B cell (primary cell): Measurements from ENCODE around the gene GTPBP4.
"Not testable (repeated sequence)": the region's sequence is repeated elsewhere in the genome, so short reads cannot be mapped to it uniquely, and the experiment has no call there.

Source experiments
- CTCF ChIP-seq: fragments of 200-600 bp; IDR thresholded peaks from one replicate; pipeline ENCODE4 v1.8.0; 2022; ENCODE audit warnings: antibody characterized with exemption, mild to moderate bottlenecking
- EZH2 ChIP-seq: IDR thresholded peaks from 2 replicates; pipeline ENCODE4 v1.6.1; 2012; ENCODE audit warnings: borderline replicate concordance, low read depth, mild to moderate bottlenecking, moderate library complexity, low read length; ENCODE audit not compliant: insufficient read depth, poor library complexity, severe bottlenecking

- TF ChIP-seq CTCF, EZH2: not testable (repeated sequence)
These were observed 50.5 kb downstream of the GTPBP4 start for GRCh38 chr10:1038769-1039168.
